GM21390 (cell line): ENCODE results near the gene SRD5A1.

Source experiments
- ATAC-seq: cut with Tn5 transposase; IDR thresholded peaks from one replicate; pipeline ENCODE4 v1.9.1; 2021; ENCODE audit not compliant: unreplicated experiment

Gene SRD5A1

GRCh38 chr5:6723816-6724300 is 90.6 kb downstream of the SRD5A1 start:
- no peak for ATAC-seq
